ENCODE results near the gene VPS13A.
"Not testable (repeated sequence)": the region's sequence is repeated elsewhere in the genome, so short reads cannot be mapped to it uniquely, and the experiment has no call there.

Gene VPS13A

GRCh38 chr9:77399964-77400363, 222.6 kb downstream of the VPS13A start:
- TF ChIP-seq CTCF (IDR thresholded peaks at IDR 0.05; ENCODE audit: borderline replicate concordance, control extremely low read depth, extremely low read depth, insufficient read depth, missing control alignments), result no peak
- in situ Hi-C loops (cut with MboI; ENCODE audit: low sequenced_read_pairs, unreplicated experiment), result no loop called here
- no peak for DNase-seq (ENCODE audit: low spot score)

GRCh38 chr9:77402286-77402685, 225.0 kb downstream of the VPS13A start:
- no peak for TF ChIP-seq CTCF (IDR thresholded peaks at IDR 0.05; ENCODE audit: borderline replicate concordance, control extremely low read depth, extremely low read depth, insufficient read depth, missing control alignments)
- DNase-seq (ENCODE audit: low spot score), result no peak
- in situ Hi-C loops (cut with MboI; ENCODE audit: low sequenced_read_pairs, unreplicated experiment), result no loop called here

GRCh38 chr9:77403239-77403638, 225.9 kb downstream of the VPS13A start:
- no peak for TF ChIP-seq CTCF (IDR thresholded peaks at IDR 0.05; ENCODE audit: borderline replicate concordance, control extremely low read depth, extremely low read depth, insufficient read depth, missing control alignments)
- in situ Hi-C loops (cut with MboI; ENCODE audit: low sequenced_read_pairs, unreplicated experiment), result no loop called here
- DNase-seq (ENCODE audit: low spot score), result no peak

GRCh38 chr9:77408521-77408920, 231.2 kb downstream of the VPS13A start:
- in situ Hi-C loops (cut with MboI; ENCODE audit: low sequenced_read_pairs, unreplicated experiment), result not testable (repeated sequence)

GRCh38 chr9:77417566-77417965, 240.2 kb downstream of the VPS13A start:
- DNase-seq (ENCODE audit: low spot score), result no peak
- no peak for TF ChIP-seq CTCF (IDR thresholded peaks at IDR 0.05; ENCODE audit: borderline replicate concordance, control extremely low read depth, extremely low read depth, insufficient read depth, missing control alignments)
- in situ Hi-C loops (cut with MboI; ENCODE audit: low sequenced_read_pairs, unreplicated experiment), result no loop called here

More at GRCh38 chr9:77408521-77408920, 231.2 kb downstream of the VPS13A start:
- not testable (repeated sequence) for DNase-seq (ENCODE audit: low spot score)

GRCh38 chr9:77418226-77418625, 240.9 kb downstream of the VPS13A start:
- no peak for TF ChIP-seq CTCF (IDR thresholded peaks at IDR 0.05; ENCODE audit: borderline replicate concordance, control extremely low read depth, extremely low read depth, insufficient read depth, missing control alignments)
- no peak for DNase-seq (ENCODE audit: low spot score)
- in situ Hi-C loops (cut with MboI; ENCODE audit: low sequenced_read_pairs, unreplicated experiment), result no loop called here

GRCh38 chr9:77420641-77421040, 243.3 kb downstream of the VPS13A start:
- no peak for TF ChIP-seq CTCF (IDR thresholded peaks at IDR 0.05; ENCODE audit: borderline replicate concordance, control extremely low read depth, extremely low read depth, insufficient read depth, missing control alignments)
- in situ Hi-C loops (cut with MboI; ENCODE audit: low sequenced_read_pairs, unreplicated experiment), result no loop called here
- DNase-seq (ENCODE audit: low spot score), result no peak
